Esophagus squamous epithelium (tissue), 4 donors: ENCODE data around the gene DGKB.

Experiments
- CTCF ChIP-seq, 6 experiments: fragments of 450-650 bp in 4 of 6; fragments of 200-600 bp in 2 of 6; sonication (generic) in 2 of 6; IDR thresholded peaks; one replicate each; pipeline ENCODE4 v1.5.1; 2016 to 2019; ENCODE audit warnings: antibody characterized with exemption in 6 of 6, mild to moderate bottlenecking in 4 of 6, moderate library complexity in 4 of 6
- POLR2A ChIP-seq, 4 donors: fragments of 450-650 bp; IDR thresholded peaks; one replicate each; pipeline ENCODE4 v1.6.1; 2017; ENCODE audit warnings: antibody characterized with exemption in 4 of 4, mild to moderate bottlenecking in 4 of 4, moderate library complexity in 3 of 4

- TF ChIP-seq POLR2A (IDR thresholded peaks at IDR 0.05) (no peak), CTCF (IDR thresholded peaks at IDR 0.05) (no peak)
Measured at GRCh38 chr7:14340393-14341074, 562.0 kb downstream of the DGKB start.
